COLO668 (cell line): ENCODE data around the gene RABL6.
"Not testable (repeated sequence)": the region's sequence is repeated elsewhere in the genome, so short reads cannot be mapped to it uniquely, and the experiment has no call there.

ENCODE experiments used
- DNase-seq: peaks from one replicate; lab custom pipeline; 2025; ENCODE audit not compliant: unreplicated experiment; lab: John Stamatoyannopoulos, UW

The RABL6 gene

DNA sequence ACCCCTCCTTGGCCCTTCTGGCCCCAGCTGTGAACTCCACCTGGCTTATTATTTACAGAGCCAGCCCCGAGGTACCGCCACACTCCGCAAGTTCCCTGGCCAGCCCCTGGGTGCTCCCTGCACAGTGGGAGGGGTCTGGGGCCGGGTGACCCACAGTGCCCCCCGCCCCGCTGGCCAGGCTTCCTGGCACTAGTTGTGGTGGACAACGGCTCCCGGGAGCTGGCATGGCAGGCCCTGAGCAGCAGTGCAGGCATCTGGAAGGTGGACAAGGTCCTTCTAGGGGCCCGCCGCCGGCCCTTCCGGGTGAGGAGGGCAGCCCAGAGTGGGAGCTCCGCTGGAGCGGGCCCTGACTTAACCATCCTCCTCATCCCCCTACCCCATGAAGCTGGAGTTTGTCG is 48.3 kb downstream of the RABL6 start:
- DNase-seq: peak; percentile 17

DNA sequence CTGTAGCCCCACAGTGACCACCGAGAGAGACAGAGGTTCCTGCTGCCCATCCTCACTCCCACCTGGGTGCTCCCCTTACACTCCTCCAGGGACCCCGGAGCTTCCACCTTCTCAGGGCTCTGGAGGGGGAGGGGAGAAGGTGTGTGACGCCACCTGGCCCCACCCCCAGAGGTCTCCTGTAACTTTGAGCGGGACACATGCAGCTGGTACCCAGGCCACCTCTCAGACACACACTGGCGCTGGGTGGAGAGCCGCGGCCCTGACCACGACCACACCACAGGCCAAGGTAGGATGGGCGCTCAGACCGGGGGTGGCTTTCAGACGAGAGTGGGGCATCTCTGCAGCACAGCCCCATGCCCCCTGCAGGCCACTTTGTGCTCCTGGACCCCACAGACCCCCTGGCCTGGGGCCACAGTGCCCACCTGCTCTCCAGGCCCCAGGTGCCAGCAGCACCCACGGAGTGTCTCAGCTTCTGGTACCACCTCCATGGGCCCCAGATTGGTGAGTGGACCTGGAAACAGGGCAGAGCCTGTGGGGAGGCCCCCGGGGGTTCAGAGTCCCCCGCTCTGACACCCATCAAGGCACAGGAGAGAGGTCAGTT is 48.9 kb downstream of the RABL6 start:
- no peak for DNase-seq

GRCh38 chr9:136857166-136857565 is 49.4 kb downstream of the RABL6 start:
- no peak for DNase-seq

DNA sequence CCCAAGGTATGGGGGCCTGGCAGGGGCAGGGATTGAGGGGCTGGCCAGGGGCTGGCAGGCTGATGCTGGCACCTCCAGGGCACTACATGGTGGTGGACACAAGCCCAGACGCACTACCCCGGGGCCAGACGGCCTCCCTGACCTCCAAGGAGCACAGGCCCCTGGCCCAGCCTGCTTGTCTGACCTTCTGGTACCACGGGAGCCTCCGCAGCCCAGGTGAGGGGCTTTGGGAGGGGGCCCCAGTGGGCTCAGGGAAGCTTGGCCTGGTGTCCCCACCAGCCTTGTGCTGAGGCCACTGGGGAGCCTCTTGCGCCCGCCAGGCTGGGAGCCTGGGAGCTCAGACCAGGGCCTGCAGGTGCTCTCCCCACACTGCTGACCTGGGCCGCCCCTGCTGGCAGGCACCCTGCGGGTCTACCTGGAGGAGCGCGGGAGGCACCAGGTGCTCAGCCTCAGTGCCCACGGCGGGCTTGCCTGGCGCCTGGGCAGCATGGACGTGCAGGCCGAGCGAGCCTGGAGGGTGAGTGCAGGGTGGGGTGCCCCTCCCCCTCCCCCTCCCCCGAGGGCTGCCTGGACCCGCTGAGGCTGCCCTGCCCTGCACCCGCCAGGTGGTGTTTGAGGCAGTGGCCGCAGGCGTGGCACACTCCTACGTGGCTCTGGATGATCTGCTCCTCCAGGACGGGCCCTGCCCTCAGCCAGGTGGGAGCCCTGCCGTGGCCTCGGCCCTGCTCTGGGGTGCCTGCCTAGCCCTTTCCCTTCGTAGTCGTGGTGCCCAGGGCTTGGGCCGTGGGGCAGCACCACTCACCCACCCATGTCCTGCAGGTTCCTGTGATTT is 50.0 kb downstream of the RABL6 start:
- peak; percentile 85 for DNase-seq

- no peak for DNase-seq
Observed at GRCh38 chr9:136858452-136858843, 50.7 kb downstream of the RABL6 start.

GRCh38 chr9:136858844-136859757 is 51.4 kb downstream of the RABL6 start:
- DNase-seq: no peak

DNA sequence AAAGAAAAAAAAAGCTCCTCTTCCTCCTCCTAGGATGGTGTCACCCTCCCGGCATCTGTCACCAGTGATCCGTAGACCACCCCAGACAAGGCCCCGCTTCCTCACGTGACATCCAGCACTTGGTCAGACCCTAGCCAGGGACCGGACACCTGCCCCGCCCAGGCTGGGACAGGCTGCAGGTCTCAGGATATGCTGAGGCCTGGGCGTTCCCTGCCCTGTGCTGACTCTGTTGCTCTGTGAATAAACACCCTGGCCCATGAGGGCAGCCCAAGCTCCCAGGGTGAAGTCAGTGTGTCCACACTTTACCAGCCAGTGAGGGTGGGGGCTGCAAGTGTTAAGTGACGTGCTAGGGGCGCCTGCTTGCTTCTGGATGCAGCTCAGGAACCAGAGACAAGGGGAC is 52.8 kb downstream of the RABL6 start:
- DNase-seq: no peak

GRCh38 chr9:136860933-136861873 is 53.5 kb downstream of the RABL6 start:
- no peak for DNase-seq

GRCh38 chr9:136861874-136862457 is 54.2 kb downstream of the RABL6 start:
- no peak for DNase-seq

- DNase-seq: no peak
Observed at GRCh38 chr9:136862849-136863622, 55.3 kb downstream of the RABL6 start.

DNA sequence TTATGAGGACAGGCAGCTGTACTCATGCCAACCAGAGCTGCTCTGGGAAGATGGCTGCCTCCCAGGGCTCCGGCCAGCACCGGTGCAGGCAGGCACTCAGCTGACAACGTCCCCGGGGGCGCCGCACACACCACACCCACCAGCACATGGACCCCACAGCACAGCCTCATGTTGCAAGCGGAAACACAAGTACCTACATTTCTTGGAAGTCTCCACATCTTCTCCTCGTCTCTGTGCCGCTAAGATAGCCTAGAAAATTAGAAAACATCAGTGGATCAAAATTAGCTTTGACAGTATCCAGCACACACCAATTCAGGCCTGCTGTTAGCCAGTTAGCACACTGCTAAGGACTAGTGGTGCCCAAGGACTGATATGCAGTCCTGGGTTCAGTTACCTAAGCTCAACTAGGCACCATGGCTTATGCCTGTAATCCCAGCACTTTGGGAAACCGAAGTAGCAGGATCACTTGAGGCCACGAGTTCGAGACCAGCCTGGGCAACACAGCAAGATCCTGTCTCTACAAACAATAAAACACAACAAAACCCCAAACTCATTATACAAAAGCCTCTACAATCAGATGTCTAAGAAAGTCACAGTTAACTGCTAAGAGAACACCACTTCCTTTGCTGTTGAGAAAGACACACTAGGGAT is 56.0 kb downstream of the RABL6 start:
- no peak for DNase-seq

- DNase-seq: no peak
Observed at GRCh38 chr9:136865041-136865767, 57.5 kb downstream of the RABL6 start.

DNA sequence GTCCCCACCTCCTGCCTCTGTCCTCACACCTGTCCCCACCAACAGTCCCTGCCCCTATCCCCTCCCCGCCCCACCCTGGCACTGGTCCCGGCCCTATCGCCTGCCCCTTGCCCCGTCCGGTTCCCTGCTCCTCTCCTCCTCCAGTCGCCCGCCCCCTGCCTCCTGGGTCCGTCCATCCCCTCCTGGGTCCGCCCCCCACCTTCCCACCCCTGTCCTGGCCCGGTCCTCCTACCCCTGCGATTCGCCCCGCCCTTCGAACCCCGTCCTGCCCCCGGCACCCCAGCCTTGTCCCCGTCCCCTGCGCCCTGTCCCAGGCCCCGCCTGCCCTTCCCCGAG is 58.0 kb downstream of the RABL6 start:
- DNase-seq: peak; percentile 30

DNA sequence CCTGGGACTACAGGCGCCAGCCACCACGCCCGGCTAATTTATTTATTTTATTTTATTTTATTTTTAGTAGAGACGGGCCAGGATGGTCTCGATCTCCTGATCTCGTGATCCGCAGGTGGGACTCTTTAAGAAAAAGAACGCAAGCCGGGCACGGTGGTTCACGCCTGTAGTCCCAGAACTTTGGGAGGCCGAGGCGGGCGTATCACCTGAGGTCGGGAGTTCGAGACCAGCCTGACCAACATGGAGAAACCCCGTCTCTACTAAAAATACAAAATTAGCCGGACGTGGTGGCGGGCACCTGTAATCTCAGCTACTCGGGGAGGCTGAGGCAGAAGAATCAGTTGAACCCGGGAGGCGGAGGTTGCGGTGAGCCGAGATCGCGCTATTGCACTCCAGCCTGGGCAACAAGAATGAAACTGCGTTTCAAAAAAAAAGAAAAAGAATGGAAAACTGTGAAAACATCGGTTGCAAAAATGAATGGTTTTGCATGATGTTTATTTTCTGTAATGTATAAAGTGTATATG is 59.2 kb downstream of the RABL6 start:
- DNase-seq: not testable (repeated sequence)

GRCh38 chr9:136867480-136867879 is 59.7 kb downstream of the RABL6 start:
- no peak for DNase-seq

DNA sequence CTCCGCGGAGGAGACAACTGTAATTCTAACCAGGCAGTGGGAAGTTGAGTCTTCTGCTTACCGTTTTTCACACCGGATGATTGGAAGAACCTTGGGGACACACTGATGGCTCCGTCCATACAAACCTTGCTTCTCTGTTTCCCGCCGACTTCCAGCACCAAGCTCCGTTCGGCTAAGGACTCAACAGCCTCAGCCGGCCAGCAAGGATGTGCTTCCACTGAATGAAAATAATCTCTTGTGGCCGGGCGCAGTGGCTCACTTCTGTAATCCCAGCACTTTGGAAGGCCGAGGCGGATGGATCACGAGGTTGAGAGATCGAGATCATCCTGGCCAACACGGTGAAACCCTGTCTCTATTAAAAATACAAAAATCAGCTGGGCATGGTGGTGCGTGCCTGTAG is 60.2 kb downstream of the RABL6 start:
- no peak for DNase-seq

GRCh38 chr9:136868644-136869043 is 60.9 kb downstream of the RABL6 start:
- DNase-seq: no peak

DNA sequence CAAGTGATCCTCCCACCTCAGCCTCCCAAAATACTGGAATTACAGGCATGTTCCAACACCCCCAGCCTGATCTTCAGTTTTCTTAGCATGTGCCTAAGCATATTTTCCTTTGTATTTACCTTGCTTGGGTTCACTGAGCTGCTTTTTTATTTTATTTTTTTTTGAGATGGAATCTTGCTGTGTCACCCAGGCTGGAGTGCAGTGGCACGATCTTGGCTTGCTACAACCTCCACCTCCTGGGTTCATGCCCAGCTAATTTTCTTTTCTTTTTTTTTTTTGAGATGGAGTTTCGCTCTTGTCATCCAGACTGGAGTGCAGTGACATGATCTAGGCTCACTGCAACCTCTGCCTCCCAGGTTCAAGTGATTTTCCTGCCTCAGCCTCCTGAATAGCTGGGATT is 61.9 kb downstream of the RABL6 start:
- not testable (repeated sequence) for DNase-seq
